GM19397 (cell line): ENCODE data around the gene SOX11.

ENCODE experiments used
- ATAC-seq: cut with Tn5 transposase; IDR thresholded peaks from one replicate; pipeline ENCODE4 v1.9.1; 2021; ENCODE audit warnings: mild to moderate bottlenecking, moderate library complexity; ENCODE audit not compliant: unreplicated experiment

The SOX11 gene

DNA sequence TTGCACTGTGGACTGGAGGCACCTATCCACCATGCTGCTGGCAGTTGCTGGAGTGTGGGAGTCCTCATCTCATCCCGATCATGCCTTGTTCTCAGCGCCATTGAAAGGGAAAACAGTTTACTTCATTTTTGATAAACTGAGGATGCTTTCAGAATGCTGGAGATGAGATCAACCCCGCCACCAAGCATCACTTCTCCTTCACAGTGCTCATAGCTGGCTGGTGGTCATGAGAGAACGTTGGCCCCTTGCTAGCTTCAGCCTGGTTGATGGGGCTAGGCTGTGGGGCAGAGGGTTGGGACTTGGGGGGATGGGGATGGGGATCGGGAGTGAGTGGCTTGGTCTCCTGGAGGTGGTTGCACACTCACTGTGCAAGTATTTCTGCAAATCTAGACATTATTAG, 30.1 kb downstream of the SOX11 start:
- ATAC-seq, result no peak

GRCh38 chr2:5723791-5724735, 31.9 kb downstream of the SOX11 start:
- ATAC-seq, result no peak

DNA sequence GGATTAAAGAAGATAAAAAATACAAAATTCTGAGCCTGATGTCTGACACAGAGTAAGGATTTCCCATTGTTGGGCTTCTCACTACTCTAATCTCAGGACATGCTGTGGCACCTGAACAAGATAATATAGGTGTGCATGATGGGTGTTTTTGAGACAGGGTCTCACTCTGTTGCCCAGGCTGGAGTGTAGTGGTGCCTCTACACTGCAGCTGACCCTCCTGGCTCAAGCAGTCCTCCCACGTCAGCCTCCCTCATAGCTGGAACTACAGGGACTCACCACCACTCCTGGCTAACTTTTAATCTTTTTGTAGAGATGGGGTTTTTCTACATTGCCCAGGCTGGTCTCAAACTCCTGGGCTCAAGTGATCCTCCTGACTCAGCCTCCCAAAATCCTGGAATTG, 32.9 kb downstream of the SOX11 start:
- no peak for ATAC-seq

GRCh38 chr2:5725794-5726463, 33.7 kb downstream of the SOX11 start:
- no peak for ATAC-seq

GRCh38 chr2:5727235-5727634, 35.1 kb downstream of the SOX11 start:
- ATAC-seq, result no peak

GRCh38 chr2:5729416-5729815, 37.2 kb downstream of the SOX11 start:
- ATAC-seq, result no peak

DNA sequence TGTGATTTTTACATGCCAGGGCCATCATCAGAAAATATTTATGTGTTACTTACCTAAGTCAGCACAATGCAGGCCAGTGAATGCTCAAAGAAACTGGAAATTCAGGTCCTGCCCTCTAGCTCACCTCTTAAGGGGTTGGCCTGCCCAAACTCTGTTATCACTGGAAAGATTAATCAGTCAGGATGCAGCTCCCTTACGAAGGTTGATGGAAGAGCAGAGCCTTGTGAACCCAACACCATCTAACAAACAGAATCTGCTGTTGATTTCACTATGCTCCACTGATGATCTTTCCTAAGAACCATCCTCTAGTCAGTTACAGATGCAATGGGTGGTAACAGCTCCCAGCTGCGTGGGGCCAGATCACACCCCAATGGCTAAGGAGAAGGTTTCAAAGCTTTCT, 38.2 kb downstream of the SOX11 start:
- no peak for ATAC-seq

DNA sequence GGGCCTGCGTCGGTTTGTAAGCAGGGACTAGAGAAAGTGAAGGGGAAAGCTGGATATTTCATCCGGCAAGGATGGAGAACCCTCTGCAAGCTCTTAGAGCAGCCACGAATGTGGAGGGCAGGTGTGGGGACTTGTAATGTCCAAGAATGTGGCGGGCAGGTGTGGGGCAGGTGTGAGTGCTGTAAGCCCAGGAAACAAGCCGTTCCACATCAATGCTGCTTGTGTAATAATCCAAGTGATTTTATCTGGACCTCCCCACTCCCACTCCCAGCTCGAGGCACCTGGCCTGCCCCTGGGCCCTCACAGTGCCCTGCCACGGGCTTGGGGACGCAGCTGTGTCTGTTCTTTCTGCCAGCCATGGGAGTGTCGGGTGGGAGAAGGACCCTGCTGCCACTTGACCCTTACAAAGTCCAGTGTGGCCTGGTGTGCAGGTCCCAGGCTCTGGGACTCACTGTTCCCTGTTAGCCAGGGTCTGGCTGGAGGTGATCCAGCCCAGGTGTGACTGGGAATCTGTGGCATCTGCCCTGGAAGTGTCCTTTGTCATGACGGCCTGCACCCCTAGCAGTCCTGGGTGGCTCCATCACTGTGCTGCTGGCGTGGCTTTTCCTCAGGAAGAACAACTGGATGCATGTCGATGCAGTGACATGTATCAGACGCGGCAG, 42.8 kb downstream of the SOX11 start:
- no peak for ATAC-seq

DNA sequence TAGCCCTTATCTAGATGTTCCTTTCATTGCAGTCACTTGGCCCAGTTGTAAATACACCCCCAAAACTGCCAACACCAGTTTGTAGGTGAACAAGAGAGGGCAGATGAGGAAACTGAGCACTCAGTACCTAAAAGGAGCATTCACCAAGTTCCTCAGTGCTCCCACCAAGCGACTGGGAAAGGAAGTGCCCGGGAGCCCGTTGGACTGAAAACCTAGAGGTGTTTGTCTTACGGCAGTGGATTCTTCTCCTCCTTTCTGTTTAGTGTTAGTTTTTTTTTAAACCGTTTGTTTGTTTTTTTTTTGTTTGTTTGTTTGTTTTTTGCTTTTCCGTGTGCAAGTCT, 43.3 kb downstream of the SOX11 start:
- no peak for ATAC-seq

GRCh38 chr2:5736050-5736449, 43.9 kb downstream of the SOX11 start:
- ATAC-seq, result no peak

GRCh38 chr2:5736886-5737285, 44.7 kb downstream of the SOX11 start:
- no peak for ATAC-seq

GRCh38 chr2:5740053-5740452, 47.9 kb downstream of the SOX11 start:
- no peak for ATAC-seq

GRCh38 chr2:5740817-5741216, 48.6 kb downstream of the SOX11 start:
- no peak for ATAC-seq

DNA sequence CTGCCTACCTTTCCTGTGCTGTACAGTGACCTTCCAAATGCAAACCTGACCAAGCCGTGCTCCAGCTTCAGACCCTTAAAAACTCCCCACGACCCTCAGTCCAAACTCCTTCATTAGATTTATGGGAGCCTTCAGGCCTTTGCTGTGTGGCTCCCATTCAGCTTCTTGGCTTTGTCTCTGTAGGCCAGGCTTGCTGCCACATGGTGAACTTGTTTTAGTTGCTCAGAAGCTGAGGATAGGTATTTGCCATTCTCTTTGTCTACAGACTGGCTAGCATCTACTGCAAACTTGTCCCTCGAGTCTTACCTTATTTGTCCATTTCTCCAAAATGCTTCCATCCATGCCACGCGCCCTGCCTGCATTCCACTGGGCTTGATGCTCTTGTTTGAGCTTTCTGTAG, 49.1 kb downstream of the SOX11 start:
- no peak for ATAC-seq

- ATAC-seq, result no peak
These were observed 49.9 kb downstream of the SOX11 start for GRCh38 chr2:5742126-5742525.

DNA sequence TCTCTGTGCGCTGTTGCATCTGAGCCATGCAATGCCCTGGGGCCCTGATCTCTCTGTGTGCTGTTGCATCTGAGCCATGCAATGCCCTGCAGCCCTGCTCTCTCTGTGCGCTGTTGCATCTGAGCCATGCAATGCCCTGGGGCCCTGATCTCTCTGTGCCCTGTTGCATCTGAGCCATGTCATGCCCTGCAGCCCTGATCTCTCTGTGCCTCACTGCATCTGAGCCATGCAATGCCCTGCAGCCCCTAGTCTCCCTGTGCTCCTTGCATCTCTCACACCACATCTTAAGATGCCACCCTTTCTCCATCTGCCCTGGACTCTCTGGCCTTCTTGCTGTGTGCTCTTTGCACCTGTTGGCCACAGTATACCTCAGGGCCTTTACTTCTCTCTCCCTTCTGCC, 56.2 kb downstream of the SOX11 start:
- no peak for ATAC-seq

- ATAC-seq, result no peak
These were observed 56.8 kb downstream of the SOX11 start for GRCh38 chr2:5748946-5749345.

DNA sequence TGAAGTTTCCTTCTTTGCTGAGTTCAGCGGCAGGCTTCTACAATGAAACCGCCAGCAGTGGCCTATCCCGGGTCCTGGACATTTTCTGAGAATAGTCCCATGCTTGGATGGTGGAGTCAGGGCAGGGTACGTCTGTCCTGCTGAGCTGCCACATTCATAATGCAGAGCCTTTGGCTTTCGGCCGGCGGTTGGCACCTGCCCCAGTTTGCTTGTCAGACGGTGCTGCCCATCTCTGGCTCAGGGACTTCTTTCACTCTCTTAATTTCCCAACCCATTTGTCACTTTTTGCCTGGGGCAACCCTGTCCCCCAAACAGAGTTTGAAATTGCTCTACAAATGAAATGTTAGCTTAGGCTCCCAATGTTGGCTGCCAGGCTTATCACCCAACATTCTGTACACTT, 57.2 kb downstream of the SOX11 start:
- no peak for ATAC-seq
